GM23248 (cell line): ENCODE measurements around the gene C3orf70. TPM values are rescaled to one million over a fixed set of nuclear protein-coding genes. Genes with fewer than 3 reads are reported as not detected.
"Not testable (repeated sequence)": the region's sequence is repeated elsewhere in the genome, so short reads cannot be mapped to it uniquely, and the experiment has no call there.

Source experiments
- DNase-seq: peaks from one replicate; pipeline ENCODE4 v3.0.0-alpha.2; 2015
- H2AFZ ChIP-seq: fragments of 200-600 bp; sonication (generic); 2 replicates; pipeline ENCODE4 v1.6.1; 2016; ENCODE audit warnings: antibody characterized with exemption
- H3F3A ChIP-seq: fragments of 200-600 bp; sonication (generic); 2 replicates; pipeline ENCODE4 v1.6.1; 2016; ENCODE audit warnings: mild to moderate bottlenecking, antibody characterized with exemption, mixed run types; ENCODE audit not compliant: insufficient read depth
- H3K27ac ChIP-seq: fragments of 200-600 bp; sonication (generic); 2 replicates; pipeline ENCODE4 v1.5.1; 2016; ENCODE audit warnings: mild to moderate bottlenecking
- H3K27me3 ChIP-seq: fragments of 200-600 bp; sonication (generic); replicated peaks from 2 replicates; pipeline ENCODE4 v1.6.1; 2016; ENCODE audit warnings: mild to moderate bottlenecking; ENCODE audit not compliant: insufficient read depth
- H3K36me3 ChIP-seq: fragments of 200-600 bp; sonication (generic); 2 replicates; pipeline ENCODE4 v1.6.1; 2016; ENCODE audit warnings: low read depth, mild to moderate bottlenecking
- H3K4me1 ChIP-seq: fragments of 200-600 bp; sonication (generic); 2 replicates; pipeline ENCODE4 v1.6.1; 2016; ENCODE audit warnings: mild to moderate bottlenecking; ENCODE audit not compliant: insufficient read depth
- H3K4me2 ChIP-seq: fragments of 200-600 bp; sonication (generic); one replicate; pipeline ENCODE4 v1.6.1; 2016; ENCODE audit warnings: mild to moderate bottlenecking; ENCODE audit not compliant: unreplicated experiment
- H3K4me3 ChIP-seq: fragments of 200-600 bp; sonication (generic); 2 replicates; pipeline ENCODE4 v1.5.1; 2016; ENCODE audit warnings: mild to moderate bottlenecking
- H3K79me2 ChIP-seq: fragments of 200-600 bp; sonication (generic); 2 replicates; pipeline ENCODE4 v1.6.1; 2016; ENCODE audit warnings: mild to moderate bottlenecking; ENCODE audit not compliant: insufficient read depth
- H3K9ac ChIP-seq: fragments of 200-600 bp; sonication (generic); 2 replicates; pipeline ENCODE4 v1.6.1; 2016; ENCODE audit warnings: mild to moderate bottlenecking
- H3K9me2 ChIP-seq: fragments of 200-600 bp; sonication (generic); 2 replicates; pipeline ENCODE4 v1.6.1; 2016; ENCODE audit warnings: mixed run types, mild to moderate bottlenecking, moderate library complexity; ENCODE audit not compliant: insufficient read depth
- H3K9me3 ChIP-seq: fragments of 200-600 bp; sonication (generic); one replicate; pipeline ENCODE4 v1.6.1; 2017; ENCODE audit warnings: low read depth
- H4K20me1 ChIP-seq: fragments of 200-600 bp; sonication (generic); 2 replicates; pipeline ENCODE4 v1.6.0; 2016; ENCODE audit not compliant: insufficient read depth
- EZH2 ChIP-seq: fragments of 200-600 bp; sonication (generic); IDR thresholded peaks from 2 replicates; pipeline ENCODE4 v1.6.1; 2018; ENCODE audit warnings: antibody characterized with exemption, mild to moderate bottlenecking; ENCODE audit not compliant: insufficient read depth, poor library complexity, severe bottlenecking
- EZH2phosphoT487 ChIP-seq: fragments of 200-600 bp; sonication (generic); IDR thresholded peaks from 2 replicates; pipeline ENCODE4 v1.6.1; 2018; ENCODE audit warnings: antibody characterized with exemption, moderate library complexity, mild to moderate bottlenecking, low read depth; ENCODE audit not compliant: insufficient read depth
- WGBS, 2 experiments: methylation state at CpG; one replicate each; pipeline ENCODE4 v1.1.6; 2015 to 2017; ENCODE audit warnings: low lambda C conversion rate in 2 of 2, low coverage in 1 of 2; ENCODE audit errors: missing lambda C conversion rate in 2 of 2; 5-methylcytosine and 5-hydroxymethylcytosine counted together
- in situ Hi-C: fragments of 300-500 bp; cut with MboI; formaldehyde crosslinking; loops from 2 replicates; pipeline ENCODE4 v1.15.0; 2020
- polyA plus RNA-seq: library from polyadenylated mRNA; unstranded; fragments of >200 nt; fragmentation: Nextera tagmentation; extraction: Ambion mirVana; gene quantifications from 2 replicates; pipeline ENCODE4 v1.2.1, GENCODE V29; 2016
- total RNA-seq: library from RNA; depleted of rRNA; stranded (reverse); fragments of >200 nt; shearing (Covaris generic); gene quantifications from 2 replicates; pipeline ENCODE4 v1.2.3, GENCODE V29; 2014

The C3orf70 gene
- total and polyA plus RNA-seq, 2 experiments from 2014 or later: not detected

GRCh38 chr3:185115371-185115770 is 37.5 kb downstream of the C3orf70 start:
- in situ Hi-C loops: no loop called here

GRCh38 chr3:185114756-185115155 is 38.1 kb downstream of the C3orf70 start:
- 4 to 9% methylated on average over 4 of the region's 4 CpGs for WGBS, 2 experiments
- Histone ChIP-seq H3K4me2 (no peak overlapping the region), H3K27me3 (peaks cover 25% of the 10 kb centered on the region), H3K79me2 (no peaks in the 10 kb centered on the region), H3K9me3 (no peaks in the 10 kb centered on the region), H3K9me2 (no peaks in the 10 kb centered on the region), H3K4me3 (no peak overlapping the region), H4K20me1 (no peaks in the 10 kb centered on the region), H3K36me3 (no peaks in the 10 kb centered on the region), H3K9ac (no peak overlapping the region), H3F3A (no peaks in the 10 kb centered on the region), H3K4me1 (no peaks in the 10 kb centered on the region), H3K27ac (no peak overlapping the region), H2AFZ (no peak overlapping the region)
- no peak for TF ChIP-seq EZH2
- TF ChIP-seq EZH2phosphoT487: no peak
- in situ Hi-C loops: no loop called here
- DNase-seq: no peak

More at GRCh38 chr3:185115371-185115770, 37.5 kb downstream of the C3orf70 start:
- no peaks in the 10 kb centered on the region for H3K9me2 ChIP-seq
- no peak overlapping the region for H3K9ac ChIP-seq
- no peaks in the 10 kb centered on the region for H3K36me3 ChIP-seq
- no peak overlapping the region for H3K27ac ChIP-seq
- H3K9me3 ChIP-seq: no peaks in the 10 kb centered on the region
- DNase-seq: no peak
- H3K4me1 ChIP-seq: no peaks in the 10 kb centered on the region
- H3F3A ChIP-seq: no peaks in the 10 kb centered on the region
- H3K4me2 ChIP-seq: no peak overlapping the region
- no peak overlapping the region for H3K4me3 ChIP-seq
- no peaks in the 10 kb centered on the region for H4K20me1 ChIP-seq
- H2AFZ ChIP-seq: no peak overlapping the region
- peaks cover 25% of the 10 kb centered on the region for H3K27me3 ChIP-seq
- no peaks in the 10 kb centered on the region for H3K79me2 ChIP-seq
- TF ChIP-seq EZH2 (no peak), EZH2phosphoT487 (no peak)

- DNase-seq: no peak
- H3K79me2 ChIP-seq: no peaks in the 10 kb centered on the region
- no peaks in the 10 kb centered on the region for H4K20me1 ChIP-seq
- 52 to 59% methylated on average over 5 of the region's 5 CpGs for WGBS, 2 experiments
- H3K4me1 ChIP-seq: no peaks in the 10 kb centered on the region
- no peak overlapping the region for H3K27ac ChIP-seq
- H3K9me3 ChIP-seq: no peaks in the 10 kb centered on the region
- H3K9ac ChIP-seq: no peak overlapping the region
- H3K4me2 ChIP-seq: no peak overlapping the region
- no peak overlapping the region for H3K4me3 ChIP-seq
- H2AFZ ChIP-seq: no peak overlapping the region
- no peak for TF ChIP-seq EZH2
- TF ChIP-seq EZH2phosphoT487: no peak
- H3K9me2 ChIP-seq: no peaks in the 10 kb centered on the region
- no peaks in the 10 kb centered on the region for H3K36me3 ChIP-seq
- in situ Hi-C loops: no loop called here
- H3K27me3 ChIP-seq: peaks cover 26% of the 10 kb centered on the region
- H3F3A ChIP-seq: no peaks in the 10 kb centered on the region
These were observed 40.7 kb downstream of the C3orf70 start for GRCh38 chr3:185112186-185112585.

- H4K20me1 ChIP-seq, H3K9ac ChIP-seq, H3F3A ChIP-seq, H3K79me2 ChIP-seq, H2AFZ ChIP-seq, in situ Hi-C loops, H3K36me3 ChIP-seq, H3K4me1 ChIP-seq, H3K9me2 ChIP-seq, DNase-seq, H3K4me3 ChIP-seq, H3K4me2 ChIP-seq, H3K27ac ChIP-seq, H3K9me3 ChIP-seq: not testable (repeated sequence)
- peaks cover 18% of the 10 kb centered on the region for H3K27me3 ChIP-seq
- WGBS, 2 experiments: 76 to 79% methylated on average over 2 of the region's 2 CpGs
These were observed 43.8 kb downstream of the C3orf70 start for GRCh38 chr3:185109012-185109411.

- H3K4me3 ChIP-seq, H3K27ac ChIP-seq, in situ Hi-C loops, H2AFZ ChIP-seq, H3K4me2 ChIP-seq, H3K4me1 ChIP-seq, H3K9ac ChIP-seq, H3K9me2 ChIP-seq, H3K79me2 ChIP-seq, H3K27me3 ChIP-seq, H3K36me3 ChIP-seq, H4K20me1 ChIP-seq, H3F3A ChIP-seq, H3K9me3 ChIP-seq, DNase-seq: not testable (repeated sequence)
- WGBS, 2 experiments: 21 to 28% methylated on average over 9 of the region's 9 CpGs
These were observed 46.5 kb downstream of the C3orf70 start for GRCh38 chr3:185106256-185106890.
